Right ventricle myocardium superior (tissue), 1 donor: ENCODE measurements around the gene XPR1. TPM values are rescaled to one million over a fixed set of nuclear protein-coding genes. Genes with fewer than 3 reads are reported as not detected.
"Not testable (repeated sequence)": the region's sequence is repeated elsewhere in the genome, so short reads cannot be mapped to it uniquely, and the experiment has no call there.

Experiments
- ATAC-seq: fragments of 200-7000 bp; cut with Tn5 transposase; one replicate; pipeline ENCODE4 v1.9.1; 2020; ENCODE audit warnings: mild to moderate bottlenecking; ENCODE audit not compliant: poor library complexity
- DNase-seq: peaks from one replicate; pipeline ENCODE4 v3.0.0-alpha.2; 2020
- intact Hi-C: fragments of 100-400 bp; cut with DNase I; formaldehyde crosslinking; loops from one replicate; pipeline ENCODE4 v1.11.2; 2022
- total RNA-seq: library from RNA; stranded (reverse); fragmentation: NEBNext Ultra II Directional; extraction: Animal tissue kit (Norgen Biotek cat#: 25700); gene quantifications from one replicate; pipeline ENCODE4 v1.2.1, GENCODE V29; 2021
- donor health status: DM: no; HTN: yes; CAD: no; lungs with severe emphysema.

XPR1 gene
- total RNA-seq, 1 donor from 2014 or later, result 38.6 TPM

DNA sequence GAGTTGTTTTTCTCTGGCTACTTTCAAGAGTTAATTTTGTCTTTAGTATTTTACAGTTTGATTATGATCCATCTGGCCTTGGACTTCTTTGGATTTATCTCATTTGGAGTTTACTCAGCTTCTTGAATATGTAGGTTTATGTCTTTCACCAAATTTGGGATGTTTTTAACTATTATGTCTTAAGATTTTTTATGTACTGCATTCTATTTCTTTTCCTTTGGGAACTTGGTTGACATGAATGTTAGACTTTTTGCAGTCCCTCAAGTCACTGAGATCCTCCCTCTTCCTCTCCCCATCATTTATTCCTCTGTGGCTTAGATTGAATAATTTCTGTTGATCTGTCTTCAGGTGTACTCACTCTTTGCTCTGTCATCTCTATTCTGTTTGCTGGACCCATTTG, 112.0 kb downstream of the XPR1 start:
- ATAC-seq (no peak), DNase-seq (no peak)
- intact Hi-C loops, result no loop called here

DNA sequence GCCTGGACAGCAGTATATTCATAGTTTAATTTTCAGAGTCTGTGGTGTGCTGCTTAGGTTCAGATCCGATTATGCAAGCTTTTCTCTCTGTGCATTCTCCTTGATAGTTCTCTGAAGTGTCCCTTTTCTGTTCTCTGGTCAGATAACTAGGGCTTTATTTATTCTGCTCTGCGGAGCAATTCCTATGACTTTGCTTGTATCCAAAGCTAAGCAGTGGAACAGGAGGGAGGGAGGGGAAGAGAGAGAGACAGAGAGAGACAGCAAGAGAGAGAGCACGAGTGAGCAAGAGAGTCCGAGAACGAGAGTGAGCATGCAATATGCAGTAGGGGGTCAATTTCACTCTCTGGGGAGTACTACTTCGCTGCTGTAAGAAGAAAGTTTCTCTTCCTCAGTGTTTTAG, 113.3 kb downstream of the XPR1 start:
- ATAC-seq (peak; percentile 61), DNase-seq (no peak)

DNA sequence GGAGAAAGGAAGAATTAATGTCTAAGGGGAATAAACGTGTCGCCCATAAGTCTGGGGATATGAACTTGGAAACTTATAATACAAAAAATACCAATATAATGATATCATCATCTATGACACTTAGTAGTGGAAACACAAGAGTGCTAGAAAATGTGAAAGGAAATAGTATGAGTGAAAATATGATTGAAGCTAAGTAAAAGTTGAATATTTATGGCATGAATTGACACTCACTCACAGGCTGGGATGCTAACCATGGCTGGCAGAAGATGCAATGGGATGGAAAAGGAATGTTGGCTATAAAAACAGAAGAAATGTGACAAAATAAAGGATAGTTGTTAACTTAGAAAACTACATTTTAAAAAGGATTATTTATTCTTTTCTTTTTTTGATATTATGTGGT, 120.1 kb downstream of the XPR1 start:
- intact Hi-C loops, result no loop called here
- DNase-seq (no peak), ATAC-seq (no peak)

More for the DNA sequence above, 113.3 kb downstream of the XPR1 start:
- intact Hi-C loops, result no loop called here

DNA sequence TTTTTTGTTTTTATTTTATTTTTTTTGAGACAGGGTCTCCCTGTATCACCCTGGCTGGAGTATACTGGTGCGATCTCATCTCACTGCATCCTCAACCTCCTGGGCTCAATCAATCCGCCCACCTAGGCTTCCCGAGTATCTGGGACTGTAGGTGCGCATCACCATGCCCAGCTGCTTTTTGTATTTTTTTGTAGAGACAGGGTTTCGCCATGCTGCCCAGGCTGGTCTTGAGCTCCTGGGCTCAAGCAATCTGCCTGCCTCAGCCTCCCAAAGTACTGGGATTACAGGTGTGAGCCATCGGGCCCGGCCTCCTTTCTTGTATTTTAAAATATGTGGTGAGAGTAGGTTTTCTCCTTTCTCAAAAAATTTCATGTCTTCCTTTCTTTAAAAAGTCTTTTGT, 122.6 kb downstream of the XPR1 start:
- intact Hi-C loops, result no loop called here
- no peak for ATAC-seq
- no peak for DNase-seq

DNA sequence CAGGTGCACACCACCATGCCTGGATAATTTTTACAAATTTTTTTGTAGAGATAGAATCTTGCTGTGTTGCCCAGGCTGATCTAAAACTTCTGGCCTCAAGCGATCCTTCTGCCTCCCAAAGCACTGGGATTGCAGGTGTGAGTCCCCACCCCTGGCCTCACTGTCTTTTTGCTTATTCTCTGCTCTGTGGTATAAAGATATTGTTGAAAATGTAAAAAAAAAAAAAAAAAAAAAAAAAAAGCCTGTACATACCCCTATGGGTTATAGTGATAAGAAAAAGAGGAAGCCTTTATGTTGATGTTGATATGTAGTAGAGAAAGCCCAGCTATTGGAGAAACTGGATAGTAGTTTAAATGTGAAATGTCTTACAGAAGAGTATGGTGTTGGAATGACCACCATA, 125.8 kb downstream of the XPR1 start:
- no peak for DNase-seq
- intact Hi-C loops, result no loop called here
- ATAC-seq, result no peak

DNA sequence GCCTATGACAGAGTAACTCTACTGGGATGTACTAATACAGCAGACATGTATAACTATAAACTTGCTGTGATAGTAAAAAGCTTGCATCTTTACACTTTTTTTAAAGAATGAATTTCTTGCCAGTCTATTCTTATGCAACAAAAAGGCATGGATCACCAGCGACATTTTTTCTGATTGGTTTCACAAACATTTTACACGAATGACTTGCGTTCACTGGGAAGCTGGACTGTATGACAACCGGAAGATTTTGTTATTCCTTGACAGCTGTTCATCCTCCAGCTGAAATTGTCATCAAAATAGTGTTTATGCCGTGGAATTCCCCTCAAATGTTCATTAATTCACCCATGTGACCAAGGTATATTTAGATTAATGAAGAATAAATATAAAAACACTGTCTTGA, 131.0 kb downstream of the XPR1 start:
- intact Hi-C loops, result no loop called here
- DNase-seq, result no peak
- no peak for ATAC-seq

DNA sequence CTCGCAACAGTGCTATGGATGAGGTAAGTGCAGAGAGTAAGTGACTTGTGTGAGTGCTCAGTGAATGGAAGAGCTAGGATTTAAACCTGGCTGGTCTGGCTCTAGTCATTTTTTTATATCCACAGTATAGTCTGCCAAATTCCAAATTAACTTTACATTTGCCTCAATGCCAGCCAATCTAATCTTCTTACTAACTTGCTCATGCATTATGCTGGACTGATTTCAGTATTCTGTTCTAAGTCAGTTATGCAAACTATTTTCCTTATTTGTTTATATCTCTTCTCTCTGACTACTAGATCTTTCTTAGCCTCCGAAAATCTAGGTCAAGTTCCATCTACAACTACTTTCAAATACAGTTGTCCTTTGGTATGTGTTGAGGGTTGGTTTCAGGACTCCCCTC, 133.3 kb downstream of the XPR1 start:
- intact Hi-C loops, result no loop called here
- ATAC-seq, result no peak
- DNase-seq, result no peak

DNA sequence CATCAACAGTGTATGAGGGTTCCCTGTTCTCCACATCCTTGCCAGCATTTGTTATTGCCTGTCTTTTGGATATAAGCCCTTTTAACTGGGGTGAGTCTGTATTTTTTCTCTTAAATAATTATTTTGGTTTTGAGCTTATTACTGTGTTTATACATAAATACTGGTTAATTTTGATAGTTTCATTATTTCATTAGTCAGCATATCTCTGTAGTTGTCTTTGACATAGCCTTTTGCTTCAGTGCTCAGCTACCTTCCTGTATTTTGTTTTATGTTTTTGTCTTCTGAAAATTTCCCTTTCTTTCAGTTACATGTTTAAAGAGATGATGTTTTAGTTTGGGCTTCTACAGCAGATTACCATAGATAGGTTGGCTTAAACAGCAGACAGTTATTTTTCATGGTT, 138.1 kb downstream of the XPR1 start:
- no peak for DNase-seq
- ATAC-seq, result no peak
- intact Hi-C loops, result no loop called here

DNA sequence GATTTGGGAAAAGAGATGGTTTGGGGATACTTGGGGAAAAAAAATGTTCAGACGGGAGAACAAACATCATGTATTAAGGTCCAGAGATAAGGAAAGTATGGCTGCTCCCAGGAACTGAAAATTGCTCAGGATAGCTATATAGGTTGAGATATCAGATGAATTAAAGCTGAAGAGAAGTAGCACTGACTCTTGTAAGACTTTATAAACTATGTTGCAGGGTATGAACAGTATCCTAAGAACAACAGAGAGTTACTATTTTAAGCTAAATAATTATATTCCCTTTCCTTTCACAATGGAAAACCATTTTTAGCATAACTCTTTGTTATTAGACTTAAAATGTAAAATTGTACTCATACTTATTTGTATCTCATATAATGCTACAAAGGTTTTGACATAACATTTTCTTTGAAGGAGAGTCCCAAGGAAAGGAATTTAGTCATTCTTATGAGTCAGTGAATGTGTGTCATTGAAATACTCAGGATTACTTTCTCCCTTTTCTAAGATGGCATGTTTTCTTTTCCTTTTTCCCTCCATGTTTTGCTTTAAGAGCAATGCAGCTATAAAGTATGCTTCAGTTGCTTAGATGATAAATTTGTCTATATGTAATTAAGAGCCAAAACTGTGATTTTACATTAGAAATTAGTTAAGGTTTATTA, 141.5 kb downstream of the XPR1 start:
- intact Hi-C loops, result no loop called here
- no peak for DNase-seq
- no peak for ATAC-seq

DNA sequence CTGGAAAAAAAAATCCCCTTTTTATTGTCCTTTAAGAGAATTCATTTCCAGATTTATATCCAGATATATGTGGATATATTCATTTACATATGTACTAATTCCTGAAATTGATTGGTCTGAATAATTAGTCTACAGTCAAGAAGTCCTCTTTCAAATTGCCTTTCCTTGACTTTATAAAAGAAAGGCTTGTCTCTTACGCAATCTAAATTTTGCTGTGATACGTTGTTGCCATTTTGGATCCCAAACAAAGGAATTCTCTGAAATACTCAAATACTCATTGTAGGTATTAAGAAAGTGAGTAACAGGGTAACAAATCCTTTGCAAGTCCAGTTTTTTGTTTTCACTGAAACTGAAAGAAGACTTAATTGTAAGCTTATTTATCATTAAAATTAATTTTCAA, 144.0 kb downstream of the XPR1 start:
- intact Hi-C loops, result no loop called here
- DNase-seq (no peak), ATAC-seq (no peak)

DNA sequence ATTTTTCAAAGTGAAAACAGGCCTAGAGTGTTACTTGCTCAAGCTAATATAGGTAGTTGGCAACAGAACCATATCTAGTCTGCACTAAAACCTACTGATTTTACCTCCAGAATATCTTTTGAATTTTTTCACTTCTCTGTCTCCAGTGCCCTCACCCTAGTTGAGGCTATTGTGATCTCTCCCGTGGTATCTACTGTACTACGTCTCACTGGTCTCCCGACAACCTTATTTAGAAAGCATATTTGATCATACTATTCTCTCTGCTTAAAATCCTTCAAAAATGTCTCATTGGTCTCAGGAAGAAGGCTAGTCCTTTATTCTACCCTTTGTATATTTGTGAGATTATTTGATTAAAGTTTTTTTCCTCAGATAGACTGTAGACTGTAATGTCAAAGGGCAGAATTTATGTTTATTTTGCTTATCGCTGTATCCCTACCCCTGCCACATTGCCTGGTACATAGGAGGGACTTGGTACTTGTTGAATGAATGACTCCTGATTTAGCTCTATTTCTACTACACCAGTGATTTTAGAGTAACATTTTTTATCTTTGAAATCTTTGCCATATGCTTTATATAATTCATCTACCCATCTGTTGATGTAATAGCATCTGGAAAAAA, 145.4 kb downstream of the XPR1 start:
- intact Hi-C loops, result no loop called here
- DNase-seq (no peak), ATAC-seq (no peak)

DNA sequence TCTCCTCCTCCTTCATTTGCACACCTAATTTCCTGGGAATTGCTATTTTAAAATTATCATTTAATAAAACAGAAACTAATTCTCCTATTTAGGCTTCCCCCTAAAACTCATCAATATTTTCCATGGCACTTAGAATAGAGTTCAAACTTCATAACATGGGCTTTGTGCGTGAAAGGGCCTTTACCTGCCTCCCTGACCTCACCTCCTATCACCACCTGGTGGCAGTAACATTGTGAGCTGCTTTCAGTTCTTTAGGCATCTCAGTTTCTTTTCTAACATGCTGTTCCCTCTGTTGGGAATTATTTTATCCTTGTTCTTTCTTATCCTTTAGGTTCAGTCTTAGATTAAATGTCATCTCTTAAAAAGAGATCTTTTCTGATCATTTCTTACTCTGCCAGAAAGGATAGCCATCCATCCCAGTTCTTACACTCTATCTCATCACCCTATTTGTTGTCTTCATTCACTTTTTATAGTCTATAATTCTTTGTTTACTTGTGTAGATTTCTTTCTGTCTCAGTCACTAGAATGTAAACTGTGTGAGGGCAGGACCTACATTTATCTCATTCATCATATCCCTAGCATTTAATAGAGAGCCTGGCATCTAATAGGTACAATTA, 147.1 kb downstream of the XPR1 start:
- ATAC-seq, result no peak
- no peak for DNase-seq
- intact Hi-C loops, result no loop called here

DNA sequence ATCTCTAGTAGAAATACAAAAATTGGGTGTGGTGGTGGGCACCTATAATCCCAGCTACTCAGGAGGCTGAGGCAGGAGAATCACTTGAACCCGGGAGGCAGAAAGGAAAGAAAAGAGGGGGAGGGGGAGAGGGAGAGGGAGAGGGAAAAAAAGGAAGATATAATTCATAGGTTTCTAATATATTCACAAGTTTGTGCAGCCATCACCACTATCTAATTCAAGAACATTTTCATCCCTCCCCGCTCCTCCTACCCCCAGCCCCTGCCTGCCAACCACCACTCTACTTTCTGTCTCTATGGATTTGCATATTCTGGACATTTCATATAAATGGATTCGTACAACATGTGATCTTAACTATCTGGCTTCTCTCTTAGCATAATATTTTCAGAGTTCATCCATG, 147.8 kb downstream of the XPR1 start:
- ATAC-seq, result no peak
- no peak for DNase-seq
- intact Hi-C loops, result no loop called here

DNA sequence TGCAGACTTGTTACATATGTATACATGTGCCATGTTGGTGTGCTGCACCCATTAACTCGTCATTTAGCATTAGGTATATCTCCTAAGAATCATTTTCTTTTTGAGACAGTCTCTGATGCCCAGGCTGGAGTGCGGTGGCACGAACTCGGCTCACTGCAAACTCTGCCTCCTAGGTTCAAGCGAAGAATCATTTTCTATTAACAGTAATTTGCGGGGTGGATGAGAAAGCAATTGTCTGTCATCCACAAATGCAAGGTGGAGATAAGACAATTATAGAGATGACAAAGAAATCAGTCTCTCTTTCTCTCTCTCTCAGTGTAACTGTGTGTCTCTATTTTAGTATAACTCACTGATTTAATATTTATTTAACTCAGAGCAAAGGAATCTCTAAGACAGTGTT, 149.9 kb downstream of the XPR1 start:
- DNase-seq (no peak), ATAC-seq (no peak)
- intact Hi-C loops, result loop anchor here (10.0 kb wide), 1 partner anchor 63 kb away; no protein-coding TSS in a partner anchor

DNA sequence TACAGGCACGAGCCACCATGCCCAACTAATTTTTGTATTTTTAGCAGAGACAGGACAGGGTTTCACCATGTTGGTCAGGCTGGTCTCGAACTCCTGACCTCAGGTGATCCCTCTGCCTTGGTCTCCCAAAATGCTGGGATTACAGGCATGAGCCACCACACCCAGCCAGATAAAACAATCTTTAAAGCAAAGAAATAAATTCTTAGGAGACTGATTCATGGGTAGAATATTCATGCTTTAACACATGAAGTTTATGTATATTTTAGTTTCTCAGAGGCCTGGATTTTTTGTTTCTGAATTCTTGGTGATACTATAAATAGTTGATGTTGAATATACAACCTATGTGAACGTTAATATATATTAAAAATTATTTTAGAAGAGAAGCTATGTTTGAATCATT, 153.5 kb downstream of the XPR1 start:
- ATAC-seq (no peak), DNase-seq (no peak)
- intact Hi-C loops, result loop anchor here (10.0 kb wide), 1 partner anchor 60 kb away; no protein-coding TSS in a partner anchor

DNA sequence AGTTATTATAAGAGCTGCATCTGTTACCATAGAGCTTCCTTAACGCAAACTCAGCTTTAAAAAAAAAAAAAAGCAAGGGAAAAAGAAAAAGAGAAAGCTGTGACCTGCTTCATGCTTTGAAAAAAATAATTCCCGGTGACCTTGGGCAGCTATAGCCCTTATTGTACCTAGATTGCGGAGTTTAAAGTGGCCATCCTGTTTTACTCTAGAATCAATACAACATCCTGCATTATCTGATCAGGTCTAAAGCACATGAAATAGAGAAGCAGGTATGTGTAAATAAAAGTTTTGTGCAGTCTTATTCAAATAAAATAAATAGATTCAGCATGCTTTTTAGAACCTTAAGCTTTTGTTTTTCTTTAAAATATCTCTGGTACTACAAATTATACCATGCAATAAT, 154.1 kb downstream of the XPR1 start:
- no peak for ATAC-seq
- DNase-seq, result no peak
- intact Hi-C loops, result loop anchor here (10.0 kb wide), 1 partner anchor 59 kb away; no protein-coding TSS in a partner anchor

DNA sequence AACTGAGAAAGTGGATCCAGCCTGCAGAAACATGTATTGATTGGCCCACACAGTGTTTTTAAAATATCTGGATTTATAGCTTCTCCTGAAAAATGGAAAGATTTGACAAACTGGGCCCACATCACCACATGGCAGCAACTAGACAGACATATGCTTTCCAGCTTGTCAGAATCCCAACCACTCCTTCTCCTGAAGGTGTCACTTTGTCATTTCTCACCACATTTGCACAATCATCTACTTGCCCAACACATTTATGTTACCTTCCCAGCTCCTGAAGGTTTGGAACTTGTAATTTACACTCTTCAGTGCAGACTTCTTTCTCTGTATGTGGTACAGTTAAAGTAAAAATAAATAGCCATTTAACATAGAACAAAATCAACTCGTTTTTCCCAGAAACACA, 154.8 kb downstream of the XPR1 start:
- intact Hi-C loops, result loop anchor here (10.0 kb wide), 1 partner anchor 58 kb away; no protein-coding TSS in a partner anchor
- no peak for ATAC-seq
- DNase-seq, result no peak

DNA sequence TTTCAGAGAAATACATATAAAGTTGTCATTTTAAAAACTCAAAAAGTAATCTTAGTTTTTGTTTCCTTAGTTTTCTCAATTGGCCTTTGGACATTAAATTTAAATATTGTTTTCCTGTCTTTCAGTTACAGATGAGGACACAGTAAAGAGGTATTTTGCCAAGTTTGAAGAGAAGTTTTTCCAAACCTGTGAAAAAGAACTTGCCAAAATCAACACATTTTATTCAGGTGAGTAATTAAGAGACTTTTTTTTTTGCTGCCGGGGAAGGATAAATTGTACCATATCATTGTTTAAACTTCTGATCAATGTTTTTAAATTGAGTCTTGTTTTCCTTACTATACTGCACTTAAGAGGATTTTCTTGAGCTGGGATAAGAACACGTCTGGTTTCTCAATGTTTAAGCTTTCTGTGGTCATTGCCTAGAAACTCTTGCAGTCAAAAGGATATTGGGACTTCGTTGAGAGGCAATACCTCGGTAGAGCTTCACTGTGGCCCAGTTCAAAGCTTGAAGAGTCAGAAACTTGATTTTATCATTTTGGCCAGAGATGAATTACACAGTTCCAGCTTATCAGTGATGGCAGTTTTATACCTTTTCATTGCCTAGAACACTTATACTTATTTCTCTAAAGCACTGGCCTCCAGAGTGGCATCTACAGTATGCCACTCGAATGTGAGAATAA, 155.9 kb downstream of the XPR1 start:
- no peak for DNase-seq
- intact Hi-C loops, result loop anchor here (10.0 kb wide), 1 partner anchor 57 kb away; no protein-coding TSS in a partner anchor
- ATAC-seq, result no peak

DNA sequence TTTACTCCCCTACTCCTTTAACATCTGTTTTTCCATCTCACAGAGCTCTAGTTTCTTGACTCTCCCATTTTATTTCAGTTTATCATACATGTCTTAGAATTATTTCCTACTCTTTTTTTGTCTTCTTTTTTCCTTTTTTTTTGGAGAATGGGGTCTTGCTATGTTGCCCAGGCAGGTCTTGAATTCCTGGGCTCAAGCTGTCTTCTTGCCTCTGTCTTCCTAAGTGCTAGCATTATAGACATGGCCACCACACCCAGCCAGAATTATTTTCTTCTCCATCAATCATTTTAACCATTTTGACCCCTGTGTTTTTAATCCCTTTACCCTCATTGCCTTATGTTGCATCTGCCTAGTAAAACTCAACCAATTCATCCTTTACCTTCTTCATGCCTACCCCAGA, 157.6 kb downstream of the XPR1 start:
- intact Hi-C loops, result loop anchor here (10.0 kb wide), 1 partner anchor 55 kb away; no protein-coding TSS in a partner anchor
- ATAC-seq (no peak), DNase-seq (no peak)

DNA sequence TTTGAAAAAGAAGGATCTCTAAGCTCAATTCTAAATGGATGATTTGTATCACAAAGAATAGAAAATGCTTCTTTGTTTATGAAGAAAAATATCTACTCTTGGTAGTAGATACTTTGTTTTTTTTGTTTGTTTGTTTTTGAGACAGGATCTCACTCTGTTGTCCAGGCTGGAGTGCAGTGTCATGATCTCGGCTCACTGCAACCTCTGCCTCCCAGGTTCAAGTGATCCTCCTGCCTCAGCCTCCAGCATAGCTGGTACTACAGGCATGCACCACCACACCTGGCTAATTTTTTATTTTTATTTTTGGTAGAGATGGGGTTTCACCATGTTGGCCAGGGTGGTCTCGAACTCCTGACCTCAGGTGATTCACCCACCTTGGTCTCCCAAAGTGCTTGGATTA, 159.3 kb downstream of the XPR1 start:
- ATAC-seq, intact Hi-C loops, DNase-seq: not testable (repeated sequence)
